Measurements from ENCODE around the gene MAP10. TPM values are rescaled to one million over a fixed set of nuclear protein-coding genes. Genes with fewer than 3 reads are reported as not detected.

The MAP10 gene
- total RNA-seq, 2 donors from 2014 or later, result 2.4 to 2.5 TPM

GRCh38 chr1:232834066-232834465, 28.9 kb downstream of the MAP10 start:
- Histone ChIP-seq H3K27ac (no peak overlapping the region), H3K9me3 (no peaks in the 10 kb centered on the region), H3K27me3 (no peaks in the 10 kb centered on the region), H3K9ac (ENCODE audit: low read depth in 2 of 2, low read length in 2 of 2) (no peak overlapping the region), H3K36me3 (no peaks in the 10 kb centered on the region), H3K4me3 (no peak overlapping the region), H3K4me1 (no peaks in the 10 kb centered on the region)
- TF ChIP-seq CTCF (IDR thresholded peaks at IDR 0.05), result no peak
- intact Hi-C loops (cut with DNase I), result no loop called here
- DNase-seq, result no peak

- no peak for TF ChIP-seq CTCF (IDR thresholded peaks at IDR 0.05)
- no peaks in the 10 kb centered on the region for H3K36me3 ChIP-seq
- intact Hi-C loops (cut with DNase I), result no loop called here
- no peaks in the 10 kb centered on the region for H3K9me3 ChIP-seq
- no peak overlapping the region for H3K27ac ChIP-seq
- no peaks in the 10 kb centered on the region for H3K27me3 ChIP-seq
- no peaks in the 10 kb centered on the region for H3K4me1 ChIP-seq
- no peak for DNase-seq
- H3K4me3 ChIP-seq, result no peak overlapping the region
- no peak overlapping the region for H3K9ac ChIP-seq (ENCODE audit: low read depth in 2 of 2, low read length in 2 of 2)
These were observed 29.9 kb downstream of the MAP10 start for GRCh38 chr1:232835166-232835565.

DNA sequence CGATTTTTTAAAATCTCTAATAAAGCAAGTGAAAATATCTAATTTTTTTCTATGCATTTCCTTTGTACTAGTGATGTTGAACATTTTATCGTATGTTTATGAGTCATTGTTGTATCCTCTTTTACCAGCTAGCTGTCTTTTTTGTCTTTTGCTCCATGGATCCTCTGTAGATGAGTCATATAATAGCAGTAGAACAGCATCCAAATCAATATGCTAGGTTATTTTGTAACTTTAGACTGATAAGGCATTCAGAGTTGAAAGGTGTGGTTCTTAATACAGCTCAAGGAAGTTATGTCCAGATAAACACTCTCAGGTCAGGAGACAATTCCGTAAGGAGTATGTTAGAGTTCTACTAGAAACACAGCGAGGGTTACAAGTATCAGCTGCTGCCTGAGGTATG, 31.9 kb downstream of the MAP10 start:
- Histone ChIP-seq H3K36me3 (no peaks in the 10 kb centered on the region), H3K4me1 (no peaks in the 10 kb centered on the region), H3K4me3 (no peak overlapping the region), H3K9me3 (no peaks in the 10 kb centered on the region), H3K9ac (ENCODE audit: low read depth in 2 of 2, low read length in 2 of 2) (no peak overlapping the region), H3K27me3 (no peaks in the 10 kb centered on the region), H3K27ac (no peak overlapping the region)
- TF ChIP-seq CTCF (IDR thresholded peaks at IDR 0.05), result no peak
- intact Hi-C loops (cut with DNase I), result no loop called here
- DNase-seq, result no peak

DNA sequence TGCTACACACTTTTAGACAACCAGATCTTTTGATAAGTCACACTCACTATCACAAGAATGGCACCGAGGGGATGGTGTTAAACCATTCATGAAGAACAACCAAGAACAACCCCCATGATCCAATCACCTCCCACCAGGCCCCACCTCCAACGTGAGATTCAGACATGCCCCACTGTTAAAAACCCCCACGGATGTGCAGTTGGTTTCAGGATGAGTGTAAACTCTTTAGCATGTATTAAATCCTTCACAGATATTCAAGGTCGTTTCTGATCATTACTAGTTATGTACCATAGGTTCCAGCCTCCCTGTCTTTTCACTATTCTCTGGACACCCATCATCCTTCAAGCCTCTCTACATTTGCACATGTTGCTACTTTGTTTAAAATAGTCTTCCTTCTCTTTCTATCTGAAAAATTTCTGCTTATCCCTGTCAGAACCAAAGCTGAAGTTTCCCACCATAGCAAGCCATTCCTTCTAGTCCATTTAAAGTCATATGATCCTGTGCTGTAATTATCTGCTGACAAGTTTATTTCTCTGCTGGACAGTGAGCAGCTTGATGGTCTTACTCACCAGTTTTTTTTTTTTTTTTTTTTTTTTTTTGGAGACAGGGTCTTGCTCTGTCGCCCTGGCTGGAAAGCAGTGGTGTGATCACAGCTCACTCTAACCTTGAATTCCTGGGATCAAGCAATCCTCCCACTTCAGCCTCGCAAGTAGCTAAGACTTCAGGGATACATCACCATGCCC, 36.8 kb downstream of the MAP10 start:
- intact Hi-C loops (cut with DNase I), result no loop called here
- Histone ChIP-seq H3K27me3 (no peaks in the 10 kb centered on the region), H3K27ac (no peak overlapping the region), H3K9ac (ENCODE audit: low read depth in 2 of 2, low read length in 2 of 2) (no peak overlapping the region), H3K9me3 (no peaks in the 10 kb centered on the region), H3K36me3 (no peaks in the 10 kb centered on the region), H3K4me1 (no peaks in the 10 kb centered on the region), H3K4me3 (no peak overlapping the region)
- no peak for DNase-seq
- no peak for TF ChIP-seq CTCF (IDR thresholded peaks at IDR 0.05)

- DNase-seq, result no peak
- Histone ChIP-seq H3K36me3 (no peaks in the 10 kb centered on the region), H3K27me3 (no peaks in the 10 kb centered on the region), H3K4me3 (no peak overlapping the region), H3K9ac (ENCODE audit: low read depth in 2 of 2, low read length in 2 of 2) (no peak overlapping the region), H3K27ac (no peak overlapping the region), H3K9me3 (no peaks in the 10 kb centered on the region), H3K4me1 (no peaks in the 10 kb centered on the region)
- TF ChIP-seq CTCF (IDR thresholded peaks at IDR 0.05), result no peak
- intact Hi-C loops (cut with DNase I), result no loop called here
These were observed 39.6 kb downstream of the MAP10 start for GRCh38 chr1:232844791-232845190.
